HG02981 (cell line): ENCODE measurements around the gene TRIP13.
A peak's percentile ranks its signal among the peaks of the same experiment; 100 is the strongest.

Experiments
- ATAC-seq: cut with Tn5 transposase; IDR thresholded peaks from one replicate; pipeline ENCODE4 v1.9.1; 2021; ENCODE audit warnings: mild to moderate bottlenecking, moderate library complexity; ENCODE audit not compliant: unreplicated experiment

The TRIP13 gene

GRCh38 chr5:949815-950560, 57.3 kb downstream of the TRIP13 start:
- no peak for ATAC-seq

- no peak for ATAC-seq
These were observed 59.4 kb downstream of the TRIP13 start for GRCh38 chr5:951940-952596.

- no peak for ATAC-seq
These were observed 60.0 kb downstream of the TRIP13 start for GRCh38 chr5:952597-953271.

GRCh38 chr5:953535-954449, 61.1 kb downstream of the TRIP13 start:
- no peak for ATAC-seq

GRCh38 chr5:955886-956761, 63.4 kb downstream of the TRIP13 start:
- ATAC-seq: no peak

GRCh38 chr5:956941-957747, 64.5 kb downstream of the TRIP13 start:
- peak; percentile 72 for ATAC-seq

- no peak for ATAC-seq
These were observed 65.2 kb downstream of the TRIP13 start for GRCh38 chr5:957748-958485.

GRCh38 chr5:958701-959571, 66.3 kb downstream of the TRIP13 start:
- no peak for ATAC-seq

- no peak for ATAC-seq
These were observed 67.2 kb downstream of the TRIP13 start for GRCh38 chr5:959581-960531.

GRCh38 chr5:960551-960950, 67.9 kb downstream of the TRIP13 start:
- no peak for ATAC-seq

- no peak for ATAC-seq
These were observed 68.5 kb downstream of the TRIP13 start for GRCh38 chr5:961002-961710.

GRCh38 chr5:961711-962240, 69.1 kb downstream of the TRIP13 start:
- no peak for ATAC-seq

- no peak for ATAC-seq
These were observed 69.7 kb downstream of the TRIP13 start for GRCh38 chr5:962386-962785.

- ATAC-seq: no peak
These were observed 70.1 kb downstream of the TRIP13 start for GRCh38 chr5:962801-963200.

GRCh38 chr5:963310-963672, 70.6 kb downstream of the TRIP13 start:
- ATAC-seq: no peak
